Adrenal gland (tissue), 12 donors: ENCODE data around the gene PAGR1. TPM values are rescaled to one million over a fixed set of nuclear protein-coding genes. Genes with fewer than 3 reads are reported as not detected.

ENCODE experiments used
- DNase-seq, 7 donors: peaks; one replicate each; pipeline ENCODE4 v3.0.0-alpha.2; 2019 to 2020
- H3K27ac ChIP-seq, 5 donors: fragments of 200-600 bp; sonication (generic) in 4 of 5; 1 replicate in 3 of 5; 2 replicates in 2 of 5; pipeline versions ENCODE4 v1.5.1 to v1.8.0; 2016 to 2020; ENCODE audit warnings: mild to moderate bottlenecking in 1 of 5
- H3K27me3 ChIP-seq: fragments of 200-600 bp; 2 replicates; pipeline ENCODE4 v1.8.0; 2021
- H3K36me3 ChIP-seq, 2 donors: fragments of 200-600 bp; replicated peaks in 1 of 2; 1 replicate in 1 of 2; 2 replicates in 1 of 2; pipeline versions ENCODE4 v1.5.1 to v1.8.0; 2018 to 2022
- H3K4me1 ChIP-seq, 2 donors: fragments of 200-600 bp; replicated peaks in 1 of 2; 1 replicate in 1 of 2; 2 replicates in 1 of 2; pipeline versions ENCODE4 v1.5.1 to v1.8.0; 2018 to 2021
- H3K4me3 ChIP-seq, 4 donors: fragments of 200-600 bp; sonication (generic) in 3 of 4; one replicate each; pipeline ENCODE4 v1.5.1; 2016 to 2018
- H3K9me3 ChIP-seq, 3 donors: fragments of 200-600 bp; sonication (generic) in 1 of 3; replicated peaks in 1 of 3; 1 replicate in 2 of 3; 2 replicates in 1 of 3; pipeline versions ENCODE4 v1.5.1 to v1.8.0; 2016 to 2021
- POLR2A ChIP-seq, 2 donors: fragments of 450-650 bp; IDR thresholded peaks; one replicate each; pipeline ENCODE4 v1.6.1; 2017; ENCODE audit warnings: antibody characterized with exemption in 2 of 2, mild to moderate bottlenecking in 2 of 2, moderate library complexity in 1 of 2
- WGBS, 4 donors: extraction: QIAGEN DNeasy Blood & Tissue Kit in 2 of 4; methylation state at CpG; one replicate each; pipeline versions ENCODE4 v1.1.5 to v1.1.7; 2013 to 2017; 5-methylcytosine and 5-hydroxymethylcytosine counted together
- intact Hi-C, 2 donors: fragments of 100-400 bp; cut with DNase I; formaldehyde crosslinking; loops; one replicate each; pipeline versions ENCODE4 v1.14.1 to v1.15.0; 2022 to 2023
- polyA plus RNA-seq, 3 donors: library from polyadenylated mRNA; stranded (reverse); fragments of 200-250 nt in 2 of 3; fragments of 350-450 nt in 1 of 3; fragmentation: Illumina TruSeq in 1 of 3; extraction: RNeasy Lipid Tissue Mini Kit (QIAGEN cat#74804) in 1 of 3; gene quantifications; one replicate each; pipeline ENCODE4 v1.2.3, GENCODE V29; 2013 to 2014
- total RNA-seq, 9 donors: library from RNA; depleted of rRNA in 4 of 9; stranded (reverse); fragments of >200 nt in 4 of 9; fragments of 120-200 nt in 1 of 9; fragmentation: NEBNext Ultra II Directional in 1 of 9; extraction: Animal tissue kit (Norgen Biotek cat#: 25700) in 1 of 9; gene quantifications; one replicate each; pipeline versions ENCODE4 v1.1.0 to v1.2.4, GENCODE V29; 2013 to 2023
- TF ChIP-seq, protein P1 (sequence below), 6 experiments: fragments of 450-650 bp in 4 of 6; fragments of 200-600 bp in 2 of 6; sonication (generic) in 1 of 6; IDR thresholded peaks; 1 replicate in 5 of 6; 2 replicates in 1 of 6; pipeline versions ENCODE4 v1.5.1 to v1.8.0; 2016 to 2021; ENCODE audit warnings: antibody characterized with exemption in 6 of 6, mild to moderate bottlenecking in 2 of 6, moderate library complexity in 1 of 6
- donor health status: healthy with polysubstance abuse.
- donor health status: Bipolar disorder and iron deficiency.
- donor health status: DM: yes; HTN: yes; CAD: no.
- donor health status: DM: no; HTN: no; CAD: no.
- donor health status: DM: no; HTN: no; CAD: no.
- donor health status: DM: yes; HTN: yes; CAD: no.

Gene PAGR1
- total and polyA plus RNA-seq, 12 donors: 14.2 to 89.1 (median 39.8) TPM

DNA sequence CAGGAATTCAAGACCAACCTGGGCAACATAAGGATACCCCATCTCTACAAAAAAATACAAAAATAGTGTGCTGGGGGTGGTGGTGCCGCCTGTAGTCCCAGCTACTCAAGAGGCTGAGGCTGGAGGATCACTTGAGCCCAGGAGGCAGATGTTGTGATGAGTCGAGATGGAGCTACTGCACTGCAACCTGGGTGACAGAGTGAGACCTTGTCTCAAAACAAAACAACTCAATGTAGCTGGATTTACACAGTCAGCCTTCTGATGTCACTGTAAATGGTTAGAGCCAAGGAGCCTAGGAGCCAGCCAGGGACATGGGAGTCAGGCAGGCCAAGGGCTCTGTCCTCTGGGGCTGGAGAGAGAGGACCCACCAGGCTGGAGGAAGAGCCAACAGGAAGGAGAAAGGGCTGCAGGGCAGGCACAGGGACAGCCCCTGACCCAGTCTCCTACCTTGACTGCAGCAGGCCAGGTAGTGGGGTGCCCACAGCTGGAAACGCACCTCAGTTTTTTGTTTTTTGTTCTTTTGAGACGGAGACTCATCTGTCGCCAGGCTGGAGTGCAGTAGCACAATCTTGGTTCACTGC, 38.7 kb downstream of the PAGR1 start:
- no peak overlapping the region for H3K4me3 ChIP-seq
- no peaks in the 10 kb centered on the region for H3K9me3 ChIP-seq
- no peak for DNase-seq
- H3K27me3 ChIP-seq: no peaks in the 10 kb centered on the region
- peaks cover 0 to 13% of the 10 kb centered on the region in 2 donors for H3K4me1 ChIP-seq
- WGBS, 4 donors: 76 to 83% (median 80%) methylated on average over 5 of the region's 5 CpGs
- intact Hi-C loops: no loop called here
- no peak for TF ChIP-seq POLR2A (IDR thresholded peaks at IDR 0.05)
- TF ChIP-seq, protein P1, sequence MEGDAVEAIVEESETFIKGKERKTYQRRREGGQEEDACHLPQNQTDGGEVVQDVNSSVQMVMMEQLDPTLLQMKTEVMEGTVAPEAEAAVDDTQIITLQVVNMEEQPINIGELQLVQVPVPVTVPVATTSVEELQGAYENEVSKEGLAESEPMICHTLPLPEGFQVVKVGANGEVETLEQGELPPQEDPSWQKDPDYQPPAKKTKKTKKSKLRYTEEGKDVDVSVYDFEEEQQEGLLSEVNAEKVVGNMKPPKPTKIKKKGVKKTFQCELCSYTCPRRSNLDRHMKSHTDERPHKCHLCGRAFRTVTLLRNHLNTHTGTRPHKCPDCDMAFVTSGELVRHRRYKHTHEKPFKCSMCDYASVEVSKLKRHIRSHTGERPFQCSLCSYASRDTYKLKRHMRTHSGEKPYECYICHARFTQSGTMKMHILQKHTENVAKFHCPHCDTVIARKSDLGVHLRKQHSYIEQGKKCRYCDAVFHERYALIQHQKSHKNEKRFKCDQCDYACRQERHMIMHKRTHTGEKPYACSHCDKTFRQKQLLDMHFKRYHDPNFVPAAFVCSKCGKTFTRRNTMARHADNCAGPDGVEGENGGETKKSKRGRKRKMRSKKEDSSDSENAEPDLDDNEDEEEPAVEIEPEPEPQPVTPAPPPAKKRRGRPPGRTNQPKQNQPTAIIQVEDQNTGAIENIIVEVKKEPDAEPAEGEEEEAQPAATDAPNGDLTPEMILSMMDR (IDR thresholded peaks at IDR 0.05): no peak
- H3K27ac ChIP-seq: no peak overlapping the region
- H3K36me3 ChIP-seq: peaks cover 0 to 15% of the 10 kb centered on the region in 2 donors

DNA sequence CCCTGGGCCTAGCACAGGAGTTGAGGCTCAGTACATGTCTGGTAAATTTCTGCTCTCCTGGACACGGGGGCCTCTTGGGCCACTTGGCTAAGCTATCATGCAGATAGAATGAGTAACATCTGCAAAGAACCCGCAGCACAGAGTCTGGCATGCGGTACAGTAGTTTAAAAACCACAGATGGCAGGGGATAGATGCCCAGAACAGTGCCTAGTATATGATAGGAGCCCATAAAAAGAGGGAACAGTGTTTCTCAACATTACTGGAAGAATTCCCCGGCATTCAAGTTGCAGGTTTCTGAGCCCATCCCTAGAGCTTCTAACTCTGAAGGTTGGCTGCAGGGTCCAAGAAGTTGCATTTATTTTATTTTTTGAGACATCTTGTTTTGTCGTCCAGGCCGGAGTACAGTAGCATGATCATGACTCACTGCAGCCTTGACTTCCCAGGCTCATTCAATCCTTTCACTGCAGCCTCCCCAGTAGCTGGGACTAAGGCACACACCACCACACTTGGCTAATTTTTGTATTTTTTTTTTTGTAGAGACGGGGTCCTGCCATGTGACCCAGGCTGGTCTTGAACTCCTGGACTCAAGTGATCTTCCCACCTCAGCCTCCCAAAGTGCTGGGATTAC, 41.3 kb downstream of the PAGR1 start:
- peak overlapping the region in 4 of 5 donors; percentile 43 to 79 (median 70) for H3K27ac ChIP-seq
- H3K27me3 ChIP-seq: no peaks in the 10 kb centered on the region
- TF ChIP-seq POLR2A (IDR thresholded peaks at IDR 0.05): peak in 1 of 2 donors; percentile 48
- TF ChIP-seq, protein P1 (IDR thresholded peaks at IDR 0.05): no peak
- DNase-seq: peak in 6 of 7 donors; percentile 58 to 72 (median 66)
- H3K4me1 ChIP-seq: peaks cover 17 to 22% of the 10 kb centered on the region in 2 donors
- intact Hi-C loops: no loop called here
- H3K36me3 ChIP-seq: peaks cover 0 to 31% of the 10 kb centered on the region in 2 donors
- H3K9me3 ChIP-seq: no peaks in the 10 kb centered on the region
- H3K4me3 ChIP-seq: no peak overlapping the region
- WGBS, 4 donors: 44 to 56% (median 53%) methylated on average over 6 to 7 of the region's 7 CpGs

GRCh38 chr16:29858149-29858849, 42.3 kb downstream of the PAGR1 start:
- H3K36me3 ChIP-seq: peaks cover 0 to 31% of the 10 kb centered on the region in 2 donors
- no peak for DNase-seq
- no peak for TF ChIP-seq POLR2A (IDR thresholded peaks at IDR 0.05)
- TF ChIP-seq, protein P1 (IDR thresholded peaks at IDR 0.05): no peak
- no peaks in the 10 kb centered on the region for H3K9me3 ChIP-seq
- intact Hi-C loops: no loop called here
- H3K27me3 ChIP-seq: no peaks in the 10 kb centered on the region
- WGBS, 4 donors: 61 to 80% (median 72%) methylated on average over 8 to 10 of the region's 10 CpGs
- peak overlapping the region in 1 of 5 donors; percentile 65 for H3K27ac ChIP-seq
- peaks cover 20 to 24% of the 10 kb centered on the region in 2 donors for H3K4me1 ChIP-seq
- no peak overlapping the region for H3K4me3 ChIP-seq

GRCh38 chr16:29858974-29859373, 43.0 kb downstream of the PAGR1 start:
- peaks cover 0 to 31% of the 10 kb centered on the region in 2 donors for H3K36me3 ChIP-seq
- intact Hi-C loops: no loop called here

More at GRCh38 chr16:29858974-29859373, 43.0 kb downstream of the PAGR1 start:
- Histone ChIP-seq H3K9me3 (no peaks in the 10 kb centered on the region), H3K27ac (no peak overlapping the region), H3K4me3 (no peak overlapping the region), H3K27me3 (no peaks in the 10 kb centered on the region), H3K4me1 (peaks cover 20 to 24% of the 10 kb centered on the region in 2 donors)
- WGBS, 4 donors: 89 to 96% (median 94%) methylated on average over 8 to 19 of the region's 19 CpGs
- TF ChIP-seq, protein P1 (IDR thresholded peaks at IDR 0.05): no peak
- no peak for TF ChIP-seq POLR2A (IDR thresholded peaks at IDR 0.05)
- peak in 2 of 7 donors; percentile 28 to 50 for DNase-seq
